Sigmoid colon (tissue), 4 donors: ENCODE results near the gene ZNF574.

ENCODE experiments used
- CTCF ChIP-seq, 4 experiments: fragments of 450-650 bp in 3 of 4; fragments of 200-600 bp in 1 of 4; IDR thresholded peaks; one replicate each; pipeline ENCODE4 v1.5.1; 2016 to 2019; ENCODE audit warnings: antibody characterized with exemption in 4 of 4, mild to moderate bottlenecking in 3 of 4, moderate library complexity in 2 of 4
- EP300 ChIP-seq, 4 donors: sonication (generic); formaldehyde crosslinking; IDR thresholded peaks; one replicate each; pipeline ENCODE4 v1.6.1; 2017; ENCODE audit warnings: antibody characterized with exemption in 4 of 4
- POLR2A ChIP-seq, 2 donors: fragments of 450-650 bp; IDR thresholded peaks; one replicate each; pipeline ENCODE4 v1.6.1; 2016; ENCODE audit warnings: antibody characterized with exemption in 2 of 2, mild to moderate bottlenecking in 2 of 2, moderate library complexity in 2 of 2

GRCh38 chr19:42099336-42099925 lies 23.5 kb downstream of the ZNF574 start:
- no peak for TF ChIP-seq CTCF (IDR thresholded peaks at IDR 0.05)
- TF ChIP-seq EP300 (IDR thresholded peaks at IDR 0.05) = no peak
- TF ChIP-seq POLR2A (IDR thresholded peaks at IDR 0.05) = no peak
